Hematopoietic multipotent progenitor cell treated with erythropoietin and hydrocortisone succinate and interleukin-3 and kit ligand, for 8 days (in vitro differentiated cells): ENCODE data around the gene WT1.

Source experiments
- DNase-seq: peaks from one replicate; pipeline ENCODE4 v3.0.0-alpha.2; 2015

WT1 gene

DNA sequence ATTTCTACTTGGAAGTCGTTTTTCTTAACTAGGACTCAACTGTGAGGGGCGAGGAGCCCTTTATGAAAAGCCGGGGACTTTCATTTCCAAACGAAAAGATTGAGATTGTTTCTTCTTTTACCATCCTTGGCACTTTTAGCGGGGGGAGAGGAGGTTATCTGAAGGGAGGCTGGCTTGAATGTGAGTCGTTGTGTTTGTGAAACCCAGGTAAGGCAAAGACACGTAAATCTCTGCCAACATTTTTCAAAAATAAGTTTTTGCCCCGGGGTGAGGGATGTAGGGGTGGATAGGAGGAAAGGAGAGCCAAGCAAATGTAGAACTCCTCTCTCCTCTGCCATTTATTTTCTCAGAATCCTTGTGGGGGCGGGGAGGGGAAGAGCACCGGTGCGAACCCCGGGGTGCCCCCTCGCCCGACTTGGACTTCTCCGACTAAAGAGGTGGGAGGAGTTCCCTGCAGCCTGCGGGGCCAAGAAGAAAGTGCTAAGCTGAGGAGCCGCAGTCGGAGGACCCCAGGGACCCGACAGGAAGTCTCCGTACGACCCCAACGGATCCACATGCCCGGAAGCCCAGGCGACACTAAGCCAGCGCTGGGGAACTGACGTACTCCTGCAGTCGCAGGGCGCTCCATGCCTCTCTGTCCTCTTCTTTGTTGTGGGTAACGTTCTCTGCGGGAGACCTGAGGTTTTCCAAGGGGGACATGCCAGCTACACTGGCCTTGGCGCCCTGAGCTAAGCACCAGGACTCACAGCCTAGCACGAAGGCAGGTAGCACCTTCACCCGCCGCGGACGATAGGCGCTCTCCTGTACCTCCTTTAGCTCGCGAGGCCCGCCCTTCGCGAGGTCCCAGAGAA is 2.4 kb upstream of the WT1 start:
- DNase-seq = no peak

DNA sequence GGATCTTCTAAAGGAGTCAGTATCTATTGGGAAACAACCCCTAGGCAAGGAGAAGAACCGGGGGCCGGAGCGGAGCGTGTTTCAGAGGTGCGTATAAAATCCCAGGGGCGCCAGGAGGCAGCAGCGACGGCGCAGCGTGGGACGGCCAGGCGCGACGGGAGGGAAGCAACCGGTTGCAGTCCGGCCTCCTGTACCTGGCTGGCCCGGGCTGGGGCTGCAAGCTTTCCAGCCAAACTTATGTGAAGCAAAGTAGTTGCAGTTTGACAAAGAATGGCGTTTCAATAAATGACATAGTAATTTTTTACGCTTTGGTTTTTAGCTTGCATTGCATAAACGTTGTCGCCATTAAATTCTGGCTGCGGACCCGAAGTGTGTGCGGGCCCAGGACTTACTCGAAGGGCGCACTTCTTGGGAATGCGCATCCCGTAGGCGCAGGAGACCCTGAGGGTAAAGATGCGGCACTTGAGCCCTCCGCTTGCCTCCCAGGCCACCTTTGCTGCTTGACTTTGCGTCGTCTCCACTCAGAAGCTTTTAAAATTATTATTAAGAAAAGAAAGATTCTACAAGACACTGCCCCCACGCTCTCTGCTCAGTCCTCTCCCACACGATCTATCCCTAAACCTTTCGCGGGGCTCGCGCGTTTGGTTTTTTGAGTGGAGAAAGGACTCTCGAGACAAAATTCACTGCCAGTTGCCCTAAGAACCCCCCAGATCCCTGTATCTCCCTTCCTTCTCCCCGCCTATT is 1.6 kb upstream of the WT1 start:
- no peak for DNase-seq

DNA sequence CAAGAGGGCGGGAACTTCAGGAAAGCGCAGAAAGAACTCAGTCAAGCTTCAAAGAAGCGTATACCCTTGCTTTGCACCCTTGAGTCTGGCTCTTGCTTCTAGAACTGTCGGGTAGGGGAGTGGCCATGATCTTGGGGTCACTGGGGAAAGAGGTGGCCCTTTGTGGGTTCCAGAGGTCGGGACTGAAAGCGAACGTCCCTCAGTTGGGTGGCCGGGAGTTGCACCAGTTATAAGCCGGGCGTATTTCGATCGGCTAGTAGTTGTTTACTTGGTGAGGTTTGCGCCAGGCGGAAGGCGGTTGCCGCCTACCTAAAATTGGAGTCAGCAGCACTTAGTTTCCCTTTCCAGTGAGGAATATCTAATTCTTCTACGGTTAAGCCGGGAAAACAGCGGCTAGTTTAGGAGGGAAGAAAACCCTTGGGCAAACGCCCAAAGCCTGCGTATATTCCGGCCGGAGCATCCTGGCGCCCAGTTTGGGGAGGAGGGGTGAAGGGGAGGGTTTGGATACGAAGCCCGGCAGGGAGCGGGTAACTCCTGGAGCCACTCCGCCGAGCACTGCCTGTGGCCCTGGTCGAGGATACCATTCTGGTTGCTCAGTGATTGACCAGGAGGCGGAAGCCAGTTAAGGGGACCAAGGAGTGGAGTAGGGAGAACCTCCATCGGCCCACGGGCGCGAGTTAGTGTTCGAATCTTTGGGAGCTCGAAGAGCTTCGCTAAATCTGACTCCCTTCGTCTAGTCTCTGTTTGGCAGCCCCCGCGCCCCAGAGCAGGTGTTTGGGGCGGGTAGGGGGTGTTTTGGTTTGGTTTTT is 807 bp upstream of the WT1 start:
- DNase-seq = no peak

DNA sequence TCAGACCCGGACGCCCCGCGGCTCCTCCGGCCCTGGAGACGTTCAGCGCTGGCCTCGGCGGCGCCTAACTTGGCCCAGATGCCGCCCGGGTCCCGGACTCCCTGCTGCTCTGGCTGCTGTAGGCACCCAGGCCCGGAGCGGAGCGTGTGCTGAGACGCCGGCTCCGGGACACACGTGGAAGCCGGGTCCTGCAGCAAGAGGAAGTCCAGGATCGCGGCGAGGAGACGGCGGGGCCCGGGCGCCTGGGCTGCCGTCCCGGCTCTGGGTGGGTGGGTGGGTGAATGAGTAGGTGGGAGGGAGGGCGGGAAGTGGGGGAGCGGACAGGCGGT is 223 bp downstream of the WT1 start:
- DNase-seq = no peak

DNA sequence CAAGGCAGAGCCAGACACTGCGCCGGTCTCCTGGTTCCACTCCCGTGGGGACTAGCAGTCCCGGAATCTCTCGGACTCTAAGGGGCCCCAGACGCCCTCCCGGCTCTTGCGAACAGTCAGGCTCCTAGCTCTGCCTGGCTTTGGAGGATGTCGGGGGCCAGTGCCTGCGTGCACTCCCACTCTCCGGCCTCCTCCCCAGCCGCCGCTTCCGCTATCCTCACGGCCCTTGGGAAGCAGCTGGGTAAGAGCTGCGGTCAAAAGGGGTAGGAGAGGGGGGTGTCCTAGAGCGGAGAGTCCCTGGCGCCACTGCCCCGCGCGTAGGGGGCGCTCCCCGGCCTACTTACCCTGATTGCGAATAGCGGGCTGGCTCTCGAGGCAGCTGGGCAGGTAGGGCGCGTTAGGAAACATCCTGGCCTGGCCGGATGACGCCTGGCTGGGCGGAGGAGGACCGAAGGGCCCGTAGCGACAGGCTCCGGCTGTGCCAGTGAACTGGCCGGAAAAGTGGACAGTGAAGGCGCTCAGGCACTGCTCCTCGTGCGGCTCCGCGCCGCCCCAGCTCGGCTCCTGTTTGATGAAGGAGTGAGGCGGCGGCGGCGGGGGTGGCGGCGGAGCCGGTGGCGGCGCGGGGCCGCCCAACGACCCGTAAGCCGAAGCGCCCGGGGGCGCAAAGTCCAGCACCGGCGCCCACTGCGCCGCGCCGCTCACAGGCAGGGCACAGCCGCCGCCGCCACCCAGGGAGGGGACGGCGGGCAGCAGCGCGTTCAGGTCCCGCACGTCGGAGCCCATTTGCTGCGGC is 785 bp downstream of the WT1 start:
- peak; percentile 51 for DNase-seq

DNA sequence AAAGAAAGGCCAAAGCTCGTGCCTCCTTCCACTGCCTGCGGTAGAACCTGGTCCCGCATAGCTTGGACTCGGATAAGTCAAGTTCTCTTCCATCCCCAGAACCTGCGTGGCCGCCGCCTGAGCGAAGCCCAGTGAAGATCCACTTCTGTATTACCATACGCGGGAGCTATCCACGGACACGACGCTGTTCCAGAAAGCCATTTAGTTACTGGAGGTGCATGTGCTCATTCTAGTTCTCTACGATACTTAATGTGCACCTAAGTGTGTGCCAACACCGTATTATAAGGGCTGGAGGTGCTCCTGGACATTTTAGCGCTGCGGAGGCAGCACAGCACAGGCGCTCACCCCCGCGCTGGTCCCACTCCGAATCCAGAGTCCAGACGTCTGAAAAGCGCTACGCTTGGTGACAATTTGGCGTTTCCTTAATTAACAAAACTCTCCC is 1.4 kb downstream of the WT1 start:
- no peak for DNase-seq

DNA sequence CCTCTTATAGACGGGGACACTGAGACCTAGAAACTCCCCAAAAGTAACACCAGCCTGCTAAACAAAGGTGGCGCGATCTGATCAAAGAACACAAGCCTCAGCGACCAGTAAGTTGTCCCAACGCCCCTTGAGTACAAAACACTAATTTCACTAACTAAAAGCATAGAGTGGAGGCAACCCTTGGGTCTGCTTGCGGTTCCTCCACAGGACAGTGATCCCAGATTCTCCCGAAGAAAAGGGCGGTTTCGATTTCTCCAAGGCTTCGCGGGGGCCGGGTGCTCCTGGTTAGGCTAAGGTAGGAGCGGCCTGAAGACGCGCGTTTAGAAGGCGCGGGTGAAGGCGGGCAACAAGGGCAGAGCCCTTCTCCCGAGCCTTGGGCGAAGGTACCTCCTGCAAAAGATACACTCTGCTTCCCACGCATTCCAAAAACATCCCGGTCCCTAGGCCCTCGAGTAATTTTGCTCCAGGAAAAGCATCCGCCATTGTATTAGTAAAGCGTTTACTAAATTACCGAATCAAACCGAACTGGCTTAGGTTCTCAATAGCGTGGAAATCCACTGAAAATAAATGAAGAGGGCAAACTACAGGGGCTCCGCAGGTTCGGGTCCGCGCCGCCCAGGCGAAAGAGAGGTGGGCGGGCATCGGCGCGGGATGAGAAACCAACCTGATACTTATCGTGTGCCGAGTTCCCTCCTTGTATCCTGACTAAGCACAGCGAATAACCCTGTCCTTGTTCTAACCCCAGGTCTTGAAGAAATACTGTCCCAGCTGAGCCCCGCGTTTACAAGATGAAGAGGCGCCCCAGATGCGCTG is 2.0 kb downstream of the WT1 start:
- DNase-seq = no peak

DNA sequence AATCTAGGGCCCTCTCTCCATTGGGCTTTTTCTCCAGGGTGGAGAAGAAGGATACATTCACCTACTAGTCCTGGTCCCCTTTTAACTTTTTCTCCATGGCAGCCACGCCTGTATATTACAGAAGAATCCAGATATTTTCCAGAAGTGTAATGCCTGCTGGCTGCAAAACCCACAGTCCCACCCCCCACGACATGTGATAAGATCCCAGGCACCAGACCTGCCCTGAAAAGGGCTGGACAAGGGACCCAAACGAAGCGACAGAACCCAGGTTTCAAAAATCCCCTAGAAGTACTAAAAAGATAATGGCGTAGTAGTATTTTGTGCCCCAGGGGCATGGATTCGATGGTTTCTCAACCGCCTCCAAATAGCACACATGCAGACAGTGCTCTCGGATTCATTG is 2.8 kb downstream of the WT1 start:
- no peak for DNase-seq

DNA sequence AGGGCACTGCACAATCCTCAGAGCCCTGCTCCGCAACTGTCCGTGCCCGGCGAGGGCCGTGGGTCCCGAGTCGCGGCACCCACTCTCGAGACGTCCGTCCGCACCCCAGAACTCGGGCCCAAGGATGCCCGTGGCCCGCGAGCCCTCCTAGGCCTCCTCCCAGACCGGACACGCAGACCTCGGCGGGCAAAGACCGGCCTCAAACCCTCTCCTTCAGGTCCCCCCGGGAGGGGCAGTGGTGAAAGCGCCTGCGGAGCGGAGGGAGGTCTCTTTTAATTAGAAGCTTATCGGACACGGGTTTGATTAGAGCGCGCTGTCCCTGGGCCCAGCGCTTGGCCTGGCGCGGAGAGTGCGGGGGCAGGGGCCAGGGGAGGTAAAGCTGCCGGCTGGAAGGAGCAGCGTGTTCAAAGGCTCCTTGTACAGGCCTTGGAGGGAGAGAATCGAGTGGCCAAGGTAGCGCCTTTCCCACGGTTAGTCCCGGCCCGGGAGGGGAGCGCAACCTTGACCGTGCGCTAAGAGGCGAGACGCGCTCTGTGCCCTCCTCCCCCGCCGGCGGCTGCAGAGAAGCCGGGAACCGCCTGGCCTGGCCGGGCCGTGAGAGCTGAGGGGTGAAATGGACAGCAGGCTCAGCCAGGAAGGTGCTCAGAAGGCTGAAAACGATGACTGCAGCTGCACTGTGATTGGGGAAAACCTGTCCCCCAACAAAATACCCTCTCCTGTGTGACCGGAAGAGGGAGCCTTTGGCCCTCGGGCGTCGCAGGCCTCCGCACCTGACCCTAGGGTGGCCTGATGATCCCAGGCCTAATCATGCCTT is 4.6 kb downstream of the WT1 start:
- peak; percentile 42 for DNase-seq

DNA sequence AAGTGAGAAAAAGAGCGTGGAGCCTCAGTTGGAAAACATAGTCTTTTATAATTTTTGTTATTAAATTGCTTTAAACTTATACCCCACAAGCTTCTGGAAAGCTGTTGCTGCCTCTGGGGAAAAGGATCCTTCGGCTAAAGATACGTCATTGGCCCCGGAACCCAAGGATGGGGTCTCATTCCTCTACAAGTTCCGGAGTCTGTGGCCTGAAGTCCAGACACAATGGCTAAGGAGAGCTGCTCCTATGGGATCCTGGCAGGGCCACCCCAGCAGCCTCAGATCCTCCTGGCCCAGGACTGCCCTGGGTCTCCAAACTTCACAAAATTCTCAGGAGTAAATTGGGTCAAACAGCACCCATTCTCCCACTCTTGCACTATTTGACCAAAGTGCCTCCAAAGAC is 5.9 kb downstream of the WT1 start:
- no peak for DNase-seq

DNA sequence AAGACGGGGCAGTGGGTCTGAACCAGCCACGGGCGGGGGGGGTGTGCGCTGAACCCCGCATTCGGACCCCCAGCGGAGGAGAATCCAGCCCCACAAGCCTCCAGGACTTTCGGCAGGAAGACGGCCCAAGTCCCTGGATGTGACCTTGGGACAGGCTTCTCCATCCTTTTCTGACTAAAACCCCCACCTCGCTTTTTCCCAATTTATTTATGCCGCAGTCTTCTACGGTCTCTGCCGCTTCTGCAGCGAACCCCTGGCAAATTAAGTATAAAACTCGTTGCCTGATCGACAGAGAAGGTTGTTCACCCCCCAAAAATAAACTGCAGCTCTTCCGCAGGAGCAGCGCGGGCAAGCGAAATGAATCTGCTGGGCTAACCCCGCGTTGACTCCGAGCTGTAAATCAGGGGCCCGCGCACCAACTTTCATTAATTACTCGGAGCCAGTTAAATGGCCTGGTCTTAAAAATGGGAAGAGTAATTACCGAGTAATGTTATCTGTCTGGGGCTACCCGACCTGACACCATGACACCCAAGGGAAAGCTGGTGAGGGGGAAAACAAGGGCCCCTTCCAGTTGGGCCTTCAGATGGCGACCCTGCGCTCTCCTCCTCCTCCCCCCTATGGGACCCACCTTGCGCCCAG is 6.6 kb downstream of the WT1 start:
- DNase-seq = no peak

DNA sequence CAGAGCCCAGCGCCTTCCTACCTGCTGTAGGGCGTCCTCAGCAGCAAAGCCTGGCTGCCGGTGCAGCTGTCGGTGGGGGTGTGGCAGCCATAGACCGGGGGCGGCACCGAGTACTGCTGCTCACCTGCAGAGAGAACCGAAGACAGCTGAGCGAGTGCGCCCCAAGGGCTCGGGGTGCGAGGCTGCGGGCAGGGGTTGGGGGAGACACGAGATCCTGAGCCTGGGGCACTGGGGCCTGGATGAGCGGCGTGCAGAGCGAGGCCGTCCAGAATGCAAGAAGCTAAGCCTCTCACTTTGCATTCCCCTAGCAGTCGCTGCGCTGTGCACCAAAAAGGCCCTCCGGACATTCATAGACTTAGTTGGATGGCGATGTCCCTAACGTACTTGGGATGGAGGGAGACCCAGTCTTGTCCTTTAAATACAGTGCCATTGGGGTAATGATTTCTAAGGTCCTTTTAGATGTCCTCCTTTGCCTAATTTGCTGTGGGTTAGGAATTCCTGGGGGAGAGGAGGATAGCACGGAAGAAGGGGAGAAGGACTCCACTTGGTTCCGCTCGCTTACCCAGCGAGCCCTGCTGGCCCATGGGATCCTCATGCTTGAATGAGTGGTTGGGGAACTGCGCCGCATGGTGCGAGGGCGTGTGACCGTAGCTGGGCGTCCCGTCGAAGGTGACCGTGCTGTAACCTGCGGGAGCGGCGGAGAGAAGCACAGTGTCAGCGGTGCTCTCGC is 7.2 kb downstream of the WT1 start:
- DNase-seq = no peak

DNA sequence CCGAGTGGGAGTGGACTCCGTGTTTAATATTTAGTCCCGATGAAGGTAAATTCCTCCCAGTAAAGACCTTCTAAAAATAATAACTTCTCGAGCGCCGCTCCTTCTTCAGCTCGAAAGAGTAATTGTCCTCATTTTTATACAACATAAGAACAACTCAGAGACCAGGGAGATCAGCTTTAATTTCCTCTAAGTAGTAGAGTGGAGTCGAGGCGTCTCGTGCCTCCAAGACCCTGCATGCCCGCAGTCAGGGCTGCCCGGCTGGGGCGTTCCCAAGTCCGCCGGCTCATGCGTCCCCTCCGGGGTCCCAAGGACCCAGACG is 7.8 kb downstream of the WT1 start:
- no peak for DNase-seq

DNA sequence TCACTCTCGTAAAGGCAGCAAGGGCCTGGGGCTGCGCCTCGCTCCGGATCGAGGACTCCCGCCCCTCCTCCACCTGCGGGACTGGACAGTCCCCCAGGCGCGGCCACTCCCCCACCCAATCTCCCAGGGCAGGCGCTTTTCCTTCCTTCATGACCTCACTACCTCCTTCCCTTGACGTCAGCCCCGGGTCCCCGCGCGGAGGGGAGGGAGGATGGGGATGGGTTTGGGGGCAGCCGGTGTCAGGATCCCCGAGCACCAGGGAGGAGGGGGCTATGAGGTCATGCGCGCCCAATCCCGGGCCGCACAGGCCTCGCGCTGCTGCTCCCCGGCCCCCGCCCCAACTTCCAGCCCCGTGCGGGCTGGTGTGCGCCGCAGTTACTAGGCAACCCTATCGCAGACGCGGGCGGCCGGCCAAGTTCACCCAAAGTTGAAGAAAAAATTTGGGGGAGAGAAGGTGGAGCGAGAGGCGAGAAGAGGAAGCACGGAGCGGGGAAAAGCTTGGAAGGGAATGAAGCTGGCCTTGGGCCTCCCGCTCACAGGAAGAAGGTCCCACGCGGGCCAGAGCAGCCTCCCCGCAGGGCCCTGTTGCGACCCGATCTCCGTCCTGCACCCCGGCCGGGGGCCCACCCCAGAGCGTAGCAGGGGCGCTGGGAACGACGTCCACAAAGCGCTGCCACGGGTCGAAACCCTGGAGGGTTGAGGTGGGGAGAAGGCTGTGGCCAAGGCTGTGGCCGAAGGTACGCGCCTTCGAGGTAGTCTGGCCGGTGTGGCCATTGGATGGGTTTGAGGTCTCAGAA is 8.3 kb downstream of the WT1 start:
- peak; percentile 72 for DNase-seq

DNA sequence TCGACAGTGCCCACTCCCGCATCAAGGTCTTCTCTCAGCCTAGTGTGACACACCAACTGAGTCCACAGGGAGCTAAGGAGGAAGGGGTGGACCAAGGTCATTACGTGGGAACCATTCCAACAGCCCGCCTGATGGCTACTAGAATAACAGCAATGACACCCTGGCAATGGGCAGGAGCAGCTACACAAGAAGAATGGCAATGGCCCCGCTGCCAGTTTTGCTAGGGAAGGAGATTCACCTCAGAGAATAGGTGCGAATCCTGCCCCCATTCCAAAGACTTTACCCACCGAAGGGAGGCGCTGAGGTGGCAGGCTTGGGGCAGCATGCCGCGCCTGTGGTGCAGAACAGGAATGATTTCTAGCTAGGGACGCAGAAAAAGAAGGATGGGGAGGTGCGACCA is 9.1 kb downstream of the WT1 start:
- no peak for DNase-seq

DNA sequence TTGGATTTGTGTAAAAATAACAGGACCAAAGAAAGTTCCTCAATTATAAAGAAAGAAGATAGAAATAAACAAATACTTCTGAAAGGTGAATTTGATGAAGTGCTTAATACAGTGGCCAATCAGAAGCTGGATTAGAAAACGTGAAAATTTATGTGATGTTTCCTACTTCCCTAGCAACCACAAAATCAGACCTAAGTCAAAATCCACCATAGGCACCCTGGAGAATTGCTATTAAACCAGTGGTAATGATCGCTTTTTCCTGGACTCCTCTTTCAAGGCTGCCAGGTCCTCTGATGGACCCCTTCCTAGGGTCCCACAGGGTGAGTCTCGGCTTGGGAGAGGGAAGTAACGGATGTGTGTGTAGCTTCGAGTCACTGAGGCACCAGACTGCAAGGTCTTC is 9.6 kb downstream of the WT1 start:
- no peak for DNase-seq

DNA sequence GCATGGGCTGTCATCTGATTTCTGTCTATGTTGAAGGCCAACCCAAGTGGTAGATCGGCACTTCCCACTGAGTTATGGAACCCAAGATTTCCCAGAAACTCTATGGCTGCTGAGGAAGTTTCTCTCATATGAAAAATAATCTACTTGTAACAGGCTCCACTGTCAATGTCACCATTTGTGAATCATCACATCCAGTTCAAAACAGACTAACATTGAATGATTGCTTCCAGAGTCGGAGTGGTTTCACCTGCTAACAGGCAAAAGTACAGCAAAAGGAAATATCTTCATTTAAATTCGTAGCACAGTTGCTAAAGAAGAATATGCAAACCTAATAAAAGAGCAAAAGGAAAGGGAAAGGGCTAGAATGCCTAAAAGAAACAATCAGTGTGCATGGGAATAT is 12.8 kb downstream of the WT1 start:
- DNase-seq = no peak

DNA sequence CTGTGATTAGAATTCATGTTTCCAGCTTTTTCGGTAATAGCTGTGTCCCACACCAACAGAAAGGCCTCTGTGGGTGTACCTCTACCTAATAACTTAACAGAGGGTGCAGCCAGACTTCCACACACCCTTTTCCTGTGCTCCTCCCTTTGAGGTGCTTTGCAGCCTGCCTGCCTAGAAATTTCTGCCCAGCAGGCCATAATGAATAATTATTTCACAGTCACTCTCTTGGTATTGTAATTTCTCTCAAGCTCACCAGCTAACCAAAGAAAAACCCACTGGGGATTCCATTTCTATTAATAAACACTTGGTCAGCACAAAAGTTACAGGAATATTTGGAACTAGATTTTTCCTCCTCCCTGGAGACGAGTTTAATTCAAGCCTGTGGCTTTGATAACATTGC is 13.3 kb downstream of the WT1 start:
- DNase-seq = peak; percentile 30
